ENCODE measurements around the gene WDR37. TPM values are rescaled to one million over a fixed set of nuclear protein-coding genes. Genes with fewer than 3 reads are reported as not detected.

WDR37 gene
- total RNA-seq, 1 donor from 2014 or later: 13.6 TPM

DNA sequence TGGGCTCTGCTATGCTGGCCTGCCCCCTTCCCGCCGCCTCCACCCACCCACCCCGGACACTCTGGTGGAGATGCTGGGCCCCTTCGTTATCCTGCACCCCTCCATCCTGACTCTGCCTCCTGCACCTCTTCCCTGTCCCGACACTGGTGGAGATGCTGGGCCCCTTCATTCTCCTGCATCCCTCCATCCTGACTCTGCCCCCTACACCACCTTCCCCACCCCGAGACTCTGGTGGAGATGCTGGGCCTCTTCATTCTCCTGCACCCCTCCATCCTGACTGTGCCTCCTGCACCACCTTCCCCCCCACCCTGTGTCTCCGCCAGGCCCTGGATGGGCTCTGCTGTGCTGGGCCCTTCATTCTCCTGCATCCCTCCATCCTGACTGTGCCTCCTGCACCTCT, 45.5 kb upstream of the WDR37 start:
- Mint-ChIP-seq H3K27me3 (ENCODE audit: unreplicated experiment) (no peaks in the 10 kb centered on the region), H3K4me3 (ENCODE audit: unreplicated experiment) (no peak overlapping the region), H3K9me3 (ENCODE audit: unreplicated experiment) (no peaks in the 10 kb centered on the region), H3K4me1 (ENCODE audit: unreplicated experiment) (no peaks in the 10 kb centered on the region), H3K27ac (ENCODE audit: unreplicated experiment) (no peak overlapping the region), H3K36me3 (ENCODE audit: unreplicated experiment) (peaks cover 60% of the 10 kb centered on the region)
- TF ChIP-seq CTCF (IDR thresholded peaks at IDR 0.05): no peak
- no peak for DNase-seq (ENCODE audit: extremely low spot score, unreplicated experiment)

DNA sequence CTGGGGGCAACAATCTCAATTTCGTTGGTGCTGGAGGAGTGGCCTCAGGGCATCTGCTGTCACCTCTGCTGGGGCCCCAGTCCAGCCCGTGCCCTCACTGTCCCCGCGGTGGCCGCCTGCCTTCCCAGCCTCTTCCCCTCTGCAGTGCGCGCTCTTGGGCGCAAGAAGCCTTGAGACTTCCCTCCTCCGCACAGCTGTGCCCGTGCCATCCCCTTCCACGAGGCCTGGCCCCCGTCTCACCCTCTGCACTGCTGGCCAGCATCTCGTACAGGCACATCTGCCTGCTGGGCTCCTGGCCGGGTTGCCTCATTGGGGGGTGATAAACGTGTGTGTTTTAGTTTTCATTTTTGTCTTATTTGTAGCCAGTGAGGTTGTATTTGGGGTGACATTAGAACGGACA, 44.5 kb upstream of the WDR37 start:
- peaks cover 58% of the 10 kb centered on the region for H3K36me3 Mint-ChIP-seq (ENCODE audit: unreplicated experiment)
- H3K4me1 Mint-ChIP-seq (ENCODE audit: unreplicated experiment): no peaks in the 10 kb centered on the region
- TF ChIP-seq CTCF (IDR thresholded peaks at IDR 0.05): no peak
- no peak for DNase-seq (ENCODE audit: extremely low spot score, unreplicated experiment)
- no peak overlapping the region for H3K27ac Mint-ChIP-seq (ENCODE audit: unreplicated experiment)
- H3K27me3 Mint-ChIP-seq (ENCODE audit: unreplicated experiment): no peaks in the 10 kb centered on the region
- H3K9me3 Mint-ChIP-seq (ENCODE audit: unreplicated experiment): no peaks in the 10 kb centered on the region
- no peak overlapping the region for H3K4me3 Mint-ChIP-seq (ENCODE audit: unreplicated experiment)

DNA sequence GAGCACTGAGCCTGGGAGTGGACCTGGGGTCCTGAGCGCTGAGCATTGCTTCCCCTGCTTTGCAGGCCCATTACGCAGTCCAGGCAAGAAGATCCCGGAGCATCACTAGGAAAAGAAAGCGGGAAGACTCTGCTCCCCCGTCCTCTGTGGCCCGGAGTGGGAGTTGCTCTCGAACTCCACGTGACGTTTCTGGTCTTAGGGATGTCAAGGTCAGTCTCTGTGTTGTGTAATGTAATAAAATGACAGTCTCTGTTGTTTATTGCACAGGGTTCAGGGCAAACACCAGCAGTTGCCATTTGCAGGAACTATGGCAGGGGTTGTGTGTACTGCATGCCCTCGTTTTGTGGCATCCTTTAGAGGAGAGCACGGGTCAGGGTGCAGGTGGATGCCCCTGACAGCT, 40.5 kb upstream of the WDR37 start:
- TF ChIP-seq CTCF (IDR thresholded peaks at IDR 0.05): no peak
- no peaks in the 10 kb centered on the region for H3K9me3 Mint-ChIP-seq (ENCODE audit: unreplicated experiment)
- H3K36me3 Mint-ChIP-seq (ENCODE audit: unreplicated experiment): peaks cover 61% of the 10 kb centered on the region
- H3K4me3 Mint-ChIP-seq (ENCODE audit: unreplicated experiment): no peak overlapping the region
- H3K4me1 Mint-ChIP-seq (ENCODE audit: unreplicated experiment): no peaks in the 10 kb centered on the region
- no peaks in the 10 kb centered on the region for H3K27me3 Mint-ChIP-seq (ENCODE audit: unreplicated experiment)
- DNase-seq (ENCODE audit: extremely low spot score, unreplicated experiment): peak; percentile 70
- H3K27ac Mint-ChIP-seq (ENCODE audit: unreplicated experiment): no peak overlapping the region

DNA sequence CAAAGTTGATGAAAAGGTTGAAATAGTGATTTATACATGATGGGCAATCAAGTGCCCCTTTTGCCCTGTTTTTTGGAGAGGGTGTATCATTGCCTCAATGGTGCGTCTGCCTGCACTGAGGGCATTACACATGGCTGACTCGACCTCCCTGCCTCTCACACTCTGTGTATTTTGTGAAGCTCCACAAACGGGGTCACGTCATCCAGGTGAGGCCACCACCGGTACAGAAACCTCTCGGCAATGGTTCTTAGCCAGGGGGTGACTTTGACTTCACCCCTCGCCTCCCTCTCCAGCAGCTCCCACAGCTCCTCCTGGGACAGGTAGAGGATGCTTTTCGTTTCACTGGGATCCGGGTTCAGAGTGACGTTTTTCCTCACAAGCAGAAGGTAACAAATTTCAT, 36.8 kb upstream of the WDR37 start:
- no peaks in the 10 kb centered on the region for H3K4me1 Mint-ChIP-seq (ENCODE audit: unreplicated experiment)
- no peaks in the 10 kb centered on the region for H3K27me3 Mint-ChIP-seq (ENCODE audit: unreplicated experiment)
- no peaks in the 10 kb centered on the region for H3K9me3 Mint-ChIP-seq (ENCODE audit: unreplicated experiment)
- H3K36me3 Mint-ChIP-seq (ENCODE audit: unreplicated experiment): peaks cover 35% of the 10 kb centered on the region
- no peak overlapping the region for H3K4me3 Mint-ChIP-seq (ENCODE audit: unreplicated experiment)
- no peak for DNase-seq (ENCODE audit: extremely low spot score, unreplicated experiment)
- H3K27ac Mint-ChIP-seq (ENCODE audit: unreplicated experiment): no peak overlapping the region
- no peak for TF ChIP-seq CTCF (IDR thresholded peaks at IDR 0.05)

GRCh38 chr10:1020460-1020859, 35.7 kb upstream of the WDR37 start:
- DNase-seq (ENCODE audit: extremely low spot score, unreplicated experiment): no peak
- Mint-ChIP-seq H3K9me3 (ENCODE audit: unreplicated experiment) (no peaks in the 10 kb centered on the region), H3K27me3 (ENCODE audit: unreplicated experiment) (no peaks in the 10 kb centered on the region), H3K36me3 (ENCODE audit: unreplicated experiment) (peaks cover 33% of the 10 kb centered on the region), H3K27ac (ENCODE audit: unreplicated experiment) (no peak overlapping the region), H3K4me3 (ENCODE audit: unreplicated experiment) (no peak overlapping the region), H3K4me1 (ENCODE audit: unreplicated experiment) (no peaks in the 10 kb centered on the region)
- no peak for TF ChIP-seq CTCF (IDR thresholded peaks at IDR 0.05)

Measured in osteocyte (in vitro differentiated cells).